ENCODE results near the gene ZCCHC17.
"Not testable (repeated sequence)": the region's sequence is repeated elsewhere in the genome, so short reads cannot be mapped to it uniquely, and the experiment has no call there.

The ZCCHC17 gene

GRCh38 chr1:31381394-31382294 is 84.8 kb downstream of the ZCCHC17 start:
- Histone ChIP-seq H2BK5ac (ENCODE audit: low read length) (no peak overlapping the region), H2AFZ (ENCODE audit: low read length) (no peak overlapping the region), H3K18ac (ENCODE audit: low read length) (no peak overlapping the region), H4K8ac (ENCODE audit: low read depth, low read length) (no peak overlapping the region), H2BK15ac (ENCODE audit: low read length) (no peak overlapping the region), H2BK12ac (ENCODE audit: low read length) (no peak overlapping the region), H3K14ac (ENCODE audit: low read length) (no peak overlapping the region), H3K4me2 (ENCODE audit: insufficient read depth, low read length, poor library complexity, severe bottlenecking) (no peak overlapping the region), H4K91ac (ENCODE audit: low read depth, low read length, poor library complexity) (no peak overlapping the region), H3K9ac (ENCODE audit: low read depth, low read length, poor library complexity) (no peak overlapping the region), H3K36me3 (replicated peaks in 1 of 2; ENCODE audit: control insufficient read depth in 2 of 2, insufficient read depth in 2 of 2, low read length in 2 of 2) (no peaks in the 10 kb centered on the region), H3K23ac (ENCODE audit: low read depth, low read length, poor library complexity) (no peak overlapping the region), H3K4me3 (ENCODE audit: low read length in 2 of 2) (no peak overlapping the region), H3K9me3 (replicated peaks in 1 of 2; ENCODE audit: control insufficient read depth in 2 of 2, insufficient read depth in 1 of 2, low read depth in 1 of 2, low read length in 2 of 2) (no peaks in the 10 kb centered on the region), H2AK5ac (ENCODE audit: low read depth, low read length) (peak overlapping the region; percentile 57), H3K27ac (replicated peaks; ENCODE audit: low read length) (no peak overlapping the region), H3K79me1 (ENCODE audit: low read depth, low read length) (no peaks in the 10 kb centered on the region), H2BK120ac (ENCODE audit: low read depth, low read length) (no peak overlapping the region), H3K4ac (ENCODE audit: low read length) (no peak overlapping the region), H3K27me3 (ENCODE audit: control insufficient read depth in 3 of 3, insufficient read depth in 3 of 3, low read depth in 1 of 3, low read length in 3 of 3) (no peaks in the 10 kb centered on the region), H3K4me1 (ENCODE audit: control insufficient read depth in 2 of 2, insufficient read depth in 1 of 2, low read depth in 1 of 2, low read length in 2 of 2) (peaks cover 4 to 8% of the 10 kb centered on the region in 2 donors)
- no peak for DNase-seq (ENCODE audit: low spot score)
- no CpG with 5 or more reads among the region's 6 CpGs for WGBS, 2 donors (ENCODE audit: extremely low coverage in 2 of 2, insufficient read length in 2 of 2, insufficient replicate concordance in 1 of 2)

GRCh38 chr1:31382379-31382989 is 85.7 kb downstream of the ZCCHC17 start:
- Histone ChIP-seq H3K4me2 (ENCODE audit: insufficient read depth, low read length, poor library complexity, severe bottlenecking) (no peak overlapping the region), H2AFZ (ENCODE audit: low read length) (no peak overlapping the region), H4K8ac (ENCODE audit: low read depth, low read length) (no peak overlapping the region), H2BK12ac (ENCODE audit: low read length) (no peak overlapping the region), H3K27ac (replicated peaks; ENCODE audit: low read length) (no peak overlapping the region), H3K14ac (ENCODE audit: low read length) (no peak overlapping the region), H2BK15ac (ENCODE audit: low read length) (no peak overlapping the region), H4K91ac (ENCODE audit: low read depth, low read length, poor library complexity) (no peak overlapping the region), H3K23ac (ENCODE audit: low read depth, low read length, poor library complexity) (no peak overlapping the region), H3K36me3 (replicated peaks in 1 of 2; ENCODE audit: control insufficient read depth in 2 of 2, insufficient read depth in 2 of 2, low read length in 2 of 2) (no peaks in the 10 kb centered on the region), H2BK5ac (ENCODE audit: low read length) (no peak overlapping the region), H3K4ac (ENCODE audit: low read length) (no peak overlapping the region), H3K27me3 (ENCODE audit: control insufficient read depth in 3 of 3, insufficient read depth in 3 of 3, low read depth in 1 of 3, low read length in 3 of 3) (no peaks in the 10 kb centered on the region), H3K9me3 (replicated peaks in 1 of 2; ENCODE audit: control insufficient read depth in 2 of 2, insufficient read depth in 1 of 2, low read depth in 1 of 2, low read length in 2 of 2) (no peaks in the 10 kb centered on the region), H3K4me3 (ENCODE audit: low read length in 2 of 2) (no peak overlapping the region), H3K18ac (ENCODE audit: low read length) (no peak overlapping the region), H2BK120ac (ENCODE audit: low read depth, low read length) (no peak overlapping the region), H3K79me1 (ENCODE audit: low read depth, low read length) (no peaks in the 10 kb centered on the region), H3K4me1 (ENCODE audit: control insufficient read depth in 2 of 2, insufficient read depth in 1 of 2, low read depth in 1 of 2, low read length in 2 of 2) (no peaks in the 10 kb centered on the region), H2AK5ac (ENCODE audit: low read depth, low read length) (no peak overlapping the region), H3K9ac (ENCODE audit: low read depth, low read length, poor library complexity) (no peak overlapping the region)
- no CpG with 5 or more reads among the region's 3 CpGs for WGBS, 2 donors (ENCODE audit: extremely low coverage in 2 of 2, insufficient read length in 2 of 2, insufficient replicate concordance in 1 of 2)
- no peak for DNase-seq (ENCODE audit: low spot score)

- no peak overlapping the region for H3K4me2 ChIP-seq (ENCODE audit: insufficient read depth, low read length, poor library complexity, severe bottlenecking)
- no peak overlapping the region for H4K91ac ChIP-seq (ENCODE audit: low read depth, low read length, poor library complexity)
- H2BK120ac ChIP-seq (ENCODE audit: low read depth, low read length) = no peak overlapping the region
- no peak overlapping the region for H2AFZ ChIP-seq (ENCODE audit: low read length)
- H3K4ac ChIP-seq (ENCODE audit: low read length) = no peak overlapping the region
- H4K8ac ChIP-seq (ENCODE audit: low read depth, low read length) = no peak overlapping the region
- H3K4me1 ChIP-seq (ENCODE audit: control insufficient read depth in 2 of 2, insufficient read depth in 1 of 2, low read depth in 1 of 2, low read length in 2 of 2) = no peaks in the 10 kb centered on the region
- H3K14ac ChIP-seq (ENCODE audit: low read length) = peak overlapping the region; percentile 60
- no peaks in the 10 kb centered on the region for H3K36me3 ChIP-seq (replicated peaks in 1 of 2; ENCODE audit: control insufficient read depth in 2 of 2, insufficient read depth in 2 of 2, low read length in 2 of 2)
- peak overlapping the region; percentile 50 for H3K23ac ChIP-seq (ENCODE audit: low read depth, low read length, poor library complexity)
- no peaks in the 10 kb centered on the region for H3K9me3 ChIP-seq (replicated peaks in 1 of 2; ENCODE audit: control insufficient read depth in 2 of 2, insufficient read depth in 1 of 2, low read depth in 1 of 2, low read length in 2 of 2)
- H2BK15ac ChIP-seq (ENCODE audit: low read length) = no peak overlapping the region
- no peaks in the 10 kb centered on the region for H3K27me3 ChIP-seq (ENCODE audit: control insufficient read depth in 3 of 3, insufficient read depth in 3 of 3, low read depth in 1 of 3, low read length in 3 of 3)
- H3K27ac ChIP-seq (replicated peaks; ENCODE audit: low read length) = no peak overlapping the region
- WGBS, 2 donors (ENCODE audit: extremely low coverage in 2 of 2, insufficient read length in 2 of 2, insufficient replicate concordance in 1 of 2) = no CpG with 5 or more reads among the region's 1 CpG
- no peak overlapping the region for H3K18ac ChIP-seq (ENCODE audit: low read length)
- H3K9ac ChIP-seq (ENCODE audit: low read depth, low read length, poor library complexity) = no peak overlapping the region
- no peak overlapping the region for H2BK5ac ChIP-seq (ENCODE audit: low read length)
- H2AK5ac ChIP-seq (ENCODE audit: low read depth, low read length) = no peak overlapping the region
- no peaks in the 10 kb centered on the region for H3K79me1 ChIP-seq (ENCODE audit: low read depth, low read length)
- no peak overlapping the region for H3K4me3 ChIP-seq (ENCODE audit: low read length in 2 of 2)
- no peak overlapping the region for H2BK12ac ChIP-seq (ENCODE audit: low read length)
- DNase-seq (ENCODE audit: low spot score) = no peak
Observed at GRCh38 chr1:31383967-31384366, 87.1 kb downstream of the ZCCHC17 start.

GRCh38 chr1:31386576-31387243 is 89.9 kb downstream of the ZCCHC17 start:
- H3K4me2 ChIP-seq (ENCODE audit: insufficient read depth, low read length, poor library complexity, severe bottlenecking); H3K9me3 ChIP-seq (replicated peaks in 1 of 2; ENCODE audit: control insufficient read depth in 2 of 2, insufficient read depth in 1 of 2, low read depth in 1 of 2, low read length in 2 of 2); H3K4me3 ChIP-seq (ENCODE audit: low read length in 2 of 2); H3K4ac ChIP-seq (ENCODE audit: low read length); DNase-seq (ENCODE audit: low spot score); H3K23ac ChIP-seq (ENCODE audit: low read depth, low read length, poor library complexity); H3K79me1 ChIP-seq (ENCODE audit: low read depth, low read length); H3K14ac ChIP-seq (ENCODE audit: low read length); H2AFZ ChIP-seq (ENCODE audit: low read length); H2BK5ac ChIP-seq (ENCODE audit: low read length); H4K91ac ChIP-seq (ENCODE audit: low read depth, low read length, poor library complexity); H3K27me3 ChIP-seq (ENCODE audit: control insufficient read depth in 3 of 3, insufficient read depth in 3 of 3, low read depth in 1 of 3, low read length in 3 of 3); H3K18ac ChIP-seq (ENCODE audit: low read length); H2AK5ac ChIP-seq (ENCODE audit: low read depth, low read length); H2BK12ac ChIP-seq (ENCODE audit: low read length); H3K36me3 ChIP-seq (replicated peaks in 1 of 2; ENCODE audit: control insufficient read depth in 2 of 2, insufficient read depth in 2 of 2, low read length in 2 of 2); H4K8ac ChIP-seq (ENCODE audit: low read depth, low read length); H3K4me1 ChIP-seq (ENCODE audit: control insufficient read depth in 2 of 2, insufficient read depth in 1 of 2, low read depth in 1 of 2, low read length in 2 of 2); H2BK15ac ChIP-seq (ENCODE audit: low read length); H3K9ac ChIP-seq (ENCODE audit: low read depth, low read length, poor library complexity); H3K27ac ChIP-seq (replicated peaks; ENCODE audit: low read length): not testable (repeated sequence)
- WGBS, 2 donors (ENCODE audit: extremely low coverage in 2 of 2, insufficient read length in 2 of 2, insufficient replicate concordance in 1 of 2) = no CpG with 5 or more reads among the region's 8 CpGs
- H2BK120ac ChIP-seq (ENCODE audit: low read depth, low read length) = peak overlapping the region; percentile 68
